ENCODE data around the gene SYNRG.

DNA sequence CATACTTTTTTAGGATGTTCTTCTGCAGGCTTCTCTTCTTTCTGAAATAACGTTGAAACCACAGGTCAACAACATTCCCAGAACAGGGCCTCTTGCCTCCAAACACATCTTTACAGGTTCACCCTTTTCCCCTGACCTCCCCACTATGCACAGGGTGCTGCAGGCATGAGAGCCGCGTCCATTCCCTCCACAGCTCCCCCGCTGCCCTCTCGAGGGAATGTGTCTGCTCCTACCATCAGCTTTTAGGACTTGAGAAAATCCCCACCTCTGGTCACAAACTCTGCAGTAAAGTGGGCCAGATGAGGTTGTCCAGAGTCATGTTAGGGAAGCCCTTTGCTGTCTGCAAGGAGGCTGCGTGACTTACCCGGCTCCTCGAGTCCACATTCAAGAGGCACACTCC, 89.0 kb downstream of the SYNRG start:
- TF ChIP-seq, protein P1, sequence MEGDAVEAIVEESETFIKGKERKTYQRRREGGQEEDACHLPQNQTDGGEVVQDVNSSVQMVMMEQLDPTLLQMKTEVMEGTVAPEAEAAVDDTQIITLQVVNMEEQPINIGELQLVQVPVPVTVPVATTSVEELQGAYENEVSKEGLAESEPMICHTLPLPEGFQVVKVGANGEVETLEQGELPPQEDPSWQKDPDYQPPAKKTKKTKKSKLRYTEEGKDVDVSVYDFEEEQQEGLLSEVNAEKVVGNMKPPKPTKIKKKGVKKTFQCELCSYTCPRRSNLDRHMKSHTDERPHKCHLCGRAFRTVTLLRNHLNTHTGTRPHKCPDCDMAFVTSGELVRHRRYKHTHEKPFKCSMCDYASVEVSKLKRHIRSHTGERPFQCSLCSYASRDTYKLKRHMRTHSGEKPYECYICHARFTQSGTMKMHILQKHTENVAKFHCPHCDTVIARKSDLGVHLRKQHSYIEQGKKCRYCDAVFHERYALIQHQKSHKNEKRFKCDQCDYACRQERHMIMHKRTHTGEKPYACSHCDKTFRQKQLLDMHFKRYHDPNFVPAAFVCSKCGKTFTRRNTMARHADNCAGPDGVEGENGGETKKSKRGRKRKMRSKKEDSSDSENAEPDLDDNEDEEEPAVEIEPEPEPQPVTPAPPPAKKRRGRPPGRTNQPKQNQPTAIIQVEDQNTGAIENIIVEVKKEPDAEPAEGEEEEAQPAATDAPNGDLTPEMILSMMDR (IDR thresholded peaks at IDR 0.05) = no peak
- no peak for TF ChIP-seq MYC (IDR thresholded peaks at IDR 0.05; ENCODE audit: borderline replicate concordance, low read length)
- TF ChIP-seq, protein P2, sequence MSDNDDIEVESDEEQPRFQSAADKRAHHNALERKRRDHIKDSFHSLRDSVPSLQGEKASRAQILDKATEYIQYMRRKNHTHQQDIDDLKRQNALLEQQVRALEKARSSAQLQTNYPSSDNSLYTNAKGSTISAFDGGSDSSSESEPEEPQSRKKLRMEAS (IDR thresholded peaks at IDR 0.05) = no peak
- no peak for TF ChIP-seq RFX5 (IDR thresholded peaks at IDR 0.05)
- TF ChIP-seq POLR2A (IDR thresholded peaks at IDR 0.05; ENCODE audit: low read length) = no peak
- TF ChIP-seq, protein P3, sequence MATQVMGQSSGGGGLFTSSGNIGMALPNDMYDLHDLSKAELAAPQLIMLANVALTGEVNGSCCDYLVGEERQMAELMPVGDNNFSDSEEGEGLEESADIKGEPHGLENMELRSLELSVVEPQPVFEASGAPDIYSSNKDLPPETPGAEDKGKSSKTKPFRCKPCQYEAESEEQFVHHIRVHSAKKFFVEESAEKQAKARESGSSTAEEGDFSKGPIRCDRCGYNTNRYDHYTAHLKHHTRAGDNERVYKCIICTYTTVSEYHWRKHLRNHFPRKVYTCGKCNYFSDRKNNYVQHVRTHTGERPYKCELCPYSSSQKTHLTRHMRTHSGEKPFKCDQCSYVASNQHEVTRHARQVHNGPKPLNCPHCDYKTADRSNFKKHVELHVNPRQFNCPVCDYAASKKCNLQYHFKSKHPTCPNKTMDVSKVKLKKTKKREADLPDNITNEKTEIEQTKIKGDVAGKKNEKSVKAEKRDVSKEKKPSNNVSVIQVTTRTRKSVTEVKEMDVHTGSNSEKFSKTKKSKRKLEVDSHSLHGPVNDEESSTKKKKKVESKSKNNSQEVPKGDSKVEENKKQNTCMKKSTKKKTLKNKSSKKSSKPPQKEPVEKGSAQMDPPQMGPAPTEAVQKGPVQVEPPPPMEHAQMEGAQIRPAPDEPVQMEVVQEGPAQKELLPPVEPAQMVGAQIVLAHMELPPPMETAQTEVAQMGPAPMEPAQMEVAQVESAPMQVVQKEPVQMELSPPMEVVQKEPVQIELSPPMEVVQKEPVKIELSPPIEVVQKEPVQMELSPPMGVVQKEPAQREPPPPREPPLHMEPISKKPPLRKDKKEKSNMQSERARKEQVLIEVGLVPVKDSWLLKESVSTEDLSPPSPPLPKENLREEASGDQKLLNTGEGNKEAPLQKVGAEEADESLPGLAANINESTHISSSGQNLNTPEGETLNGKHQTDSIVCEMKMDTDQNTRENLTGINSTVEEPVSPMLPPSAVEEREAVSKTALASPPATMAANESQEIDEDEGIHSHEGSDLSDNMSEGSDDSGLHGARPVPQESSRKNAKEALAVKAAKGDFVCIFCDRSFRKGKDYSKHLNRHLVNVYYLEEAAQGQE (IDR thresholded peaks at IDR 0.05) = no peak
- TF ChIP-seq CBX2 (IDR thresholded peaks at IDR 0.05; ENCODE audit: borderline replicate concordance, low read depth) = no peak
- no peak for TF ChIP-seq ZSCAN20 (CRISPR knock-in tag; IDR thresholded peaks at IDR 0.05)
- TF ChIP-seq, protein P4, sequence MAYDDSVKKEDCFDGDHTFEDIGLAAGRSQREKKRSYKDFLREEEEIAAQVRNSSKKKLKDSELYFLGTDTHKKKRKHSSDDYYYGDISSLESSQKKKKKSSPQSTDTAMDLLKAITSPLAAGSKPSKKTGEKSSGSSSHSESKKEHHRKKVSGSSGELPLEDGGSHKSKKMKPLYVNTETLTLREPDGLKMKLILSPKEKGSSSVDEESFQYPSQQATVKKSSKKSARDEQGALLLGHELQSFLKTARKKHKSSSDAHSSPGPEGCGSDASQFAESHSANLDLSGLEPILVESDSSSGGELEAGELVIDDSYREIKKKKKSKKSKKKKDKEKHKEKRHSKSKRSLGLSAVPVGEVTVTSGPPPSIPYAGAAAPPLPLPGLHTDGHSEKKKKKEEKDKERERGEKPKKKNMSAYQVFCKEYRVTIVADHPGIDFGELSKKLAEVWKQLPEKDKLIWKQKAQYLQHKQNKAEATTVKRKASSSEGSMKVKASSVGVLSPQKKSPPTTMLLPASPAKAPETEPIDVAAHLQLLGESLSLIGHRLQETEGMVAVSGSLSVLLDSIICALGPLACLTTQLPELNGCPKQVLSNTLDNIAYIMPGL (CRISPR knock-in tag; IDR thresholded peaks at IDR 0.05; ENCODE audit: borderline replicate concordance) = no peak
- no peak for TF ChIP-seq RNF2 (IDR thresholded peaks at IDR 0.05; ENCODE audit: borderline replicate concordance, low read depth)
- no peak for TF ChIP-seq GATA3 (IDR thresholded peaks at IDR 0.05; ENCODE audit: borderline replicate concordance)
- TF ChIP-seq POLR2AphosphoS2 (conservative IDR thresholded peaks at IDR 0.05; ENCODE audit: low read length) = no peak
- no peak for TF ChIP-seq FOSL2 (IDR thresholded peaks at IDR 0.05)
- TF ChIP-seq FOSL2 (CRISPR knock-in tag; IDR thresholded peaks at IDR 0.05) = no peak

Measured in A549 (cell line).